ENCODE results near the gene MTARC1.

The MTARC1 gene

GRCh38 chr1:220742520-220742919 is 44.2 kb upstream of the MTARC1 start:
- Histone ChIP-seq H3K4me3 (replicated peaks; ENCODE audit: insufficient read depth, low read length) (no peak overlapping the region), H3K27me3 (ENCODE audit: insufficient read depth, poor library complexity, severe bottlenecking) (no peaks in the 10 kb centered on the region), H3K27ac (replicated peaks) (no peak overlapping the region)
- TF ChIP-seq CTCF (IDR thresholded peaks at IDR 0.05; ENCODE audit: insufficient read depth, low read length) = no peak
- no peak for TF ChIP-seq REST (IDR thresholded peaks at IDR 0.05; ENCODE audit: insufficient replicate concordance, low read depth)
- TF ChIP-seq SPI1 (IDR thresholded peaks at IDR 0.05; ENCODE audit: borderline replicate concordance, low read depth) = no peak
- no peak for TF ChIP-seq POLR2AphosphoS5 (IDR thresholded peaks at IDR 0.05; ENCODE audit: low read depth)
- TF ChIP-seq GABPA (IDR thresholded peaks at IDR 0.05; ENCODE audit: low read depth) = no peak
- DNase-seq (ENCODE audit: low read depth in 1 of 2, low spot score in 1 of 2) = no peak

GRCh38 chr1:220746851-220747250 is 39.9 kb upstream of the MTARC1 start:
- no peaks in the 10 kb centered on the region for H3K27me3 ChIP-seq (ENCODE audit: insufficient read depth, poor library complexity, severe bottlenecking)
- H3K27ac ChIP-seq (replicated peaks) = no peak overlapping the region
- no peak overlapping the region for H3K4me3 ChIP-seq (replicated peaks; ENCODE audit: insufficient read depth, low read length)
- TF ChIP-seq GABPA (IDR thresholded peaks at IDR 0.05; ENCODE audit: low read depth) (no peak), SPI1 (IDR thresholded peaks at IDR 0.05; ENCODE audit: borderline replicate concordance, low read depth) (no peak), POLR2AphosphoS5 (IDR thresholded peaks at IDR 0.05; ENCODE audit: low read depth) (no peak), REST (IDR thresholded peaks at IDR 0.05; ENCODE audit: insufficient replicate concordance, low read depth) (no peak), CTCF (IDR thresholded peaks at IDR 0.05; ENCODE audit: insufficient read depth, low read length) (no peak)
- DNase-seq (ENCODE audit: low read depth in 1 of 2, low spot score in 1 of 2) = no peak

GRCh38 chr1:220747437-220748088 is 39.1 kb upstream of the MTARC1 start:
- DNase-seq (ENCODE audit: low read depth in 1 of 2, low spot score in 1 of 2) = no peak
- H3K4me3 ChIP-seq (replicated peaks; ENCODE audit: insufficient read depth, low read length) = peak overlapping the region; percentile 29; the same call in 1 of the 2 replicates
- TF ChIP-seq POLR2AphosphoS5 (IDR thresholded peaks at IDR 0.05; ENCODE audit: low read depth) (no peak), REST (IDR thresholded peaks at IDR 0.05; ENCODE audit: insufficient replicate concordance, low read depth) (no peak), GABPA (IDR thresholded peaks at IDR 0.05; ENCODE audit: low read depth) (no peak), CTCF (IDR thresholded peaks at IDR 0.05; ENCODE audit: insufficient read depth, low read length) (no peak), SPI1 (IDR thresholded peaks at IDR 0.05; ENCODE audit: borderline replicate concordance, low read depth) (no peak)
- H3K27ac ChIP-seq (replicated peaks) = peak overlapping the region; percentile 72
- no peaks in the 10 kb centered on the region for H3K27me3 ChIP-seq (ENCODE audit: insufficient read depth, poor library complexity, severe bottlenecking)
